ENCODE results near the gene DHX16.

GRCh38 chr6:30714263-30714662 lies 41.5 kb upstream of the DHX16 start:
- TF ChIP-seq, protein P1, sequence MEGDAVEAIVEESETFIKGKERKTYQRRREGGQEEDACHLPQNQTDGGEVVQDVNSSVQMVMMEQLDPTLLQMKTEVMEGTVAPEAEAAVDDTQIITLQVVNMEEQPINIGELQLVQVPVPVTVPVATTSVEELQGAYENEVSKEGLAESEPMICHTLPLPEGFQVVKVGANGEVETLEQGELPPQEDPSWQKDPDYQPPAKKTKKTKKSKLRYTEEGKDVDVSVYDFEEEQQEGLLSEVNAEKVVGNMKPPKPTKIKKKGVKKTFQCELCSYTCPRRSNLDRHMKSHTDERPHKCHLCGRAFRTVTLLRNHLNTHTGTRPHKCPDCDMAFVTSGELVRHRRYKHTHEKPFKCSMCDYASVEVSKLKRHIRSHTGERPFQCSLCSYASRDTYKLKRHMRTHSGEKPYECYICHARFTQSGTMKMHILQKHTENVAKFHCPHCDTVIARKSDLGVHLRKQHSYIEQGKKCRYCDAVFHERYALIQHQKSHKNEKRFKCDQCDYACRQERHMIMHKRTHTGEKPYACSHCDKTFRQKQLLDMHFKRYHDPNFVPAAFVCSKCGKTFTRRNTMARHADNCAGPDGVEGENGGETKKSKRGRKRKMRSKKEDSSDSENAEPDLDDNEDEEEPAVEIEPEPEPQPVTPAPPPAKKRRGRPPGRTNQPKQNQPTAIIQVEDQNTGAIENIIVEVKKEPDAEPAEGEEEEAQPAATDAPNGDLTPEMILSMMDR (IDR thresholded peaks at IDR 0.05): no peak
- TF ChIP-seq POLR2AphosphoS5 (IDR thresholded peaks at IDR 0.05; ENCODE audit: insufficient read depth in 1 of 2, low read depth in 1 of 2): no peak
- TF ChIP-seq POLR2A (IDR thresholded peaks at IDR 0.05): no peak

All from vagina (tissue), 2 donors.